Breast epithelium (tissue), 4 donors: ENCODE measurements around the gene SYDE2. TPM values are rescaled to one million over a fixed set of nuclear protein-coding genes. Genes with fewer than 3 reads are reported as not detected.

Experiments used
- DNase-seq, 2 donors: peaks; one replicate each; pipeline ENCODE4 v3.0.0-alpha.2; 2019; ENCODE audit warnings: low spot score in 2 of 2
- H3K27ac ChIP-seq, 2 donors: fragments of 200-600 bp; sonication (generic) in 1 of 2; one replicate each; pipeline ENCODE4 v1.5.1; 2016 to 2019; ENCODE audit warnings: mild to moderate bottlenecking in 1 of 2
- H3K27me3 ChIP-seq, 2 donors: fragments of 200-600 bp; sonication (generic) in 1 of 2; one replicate each; pipeline versions ENCODE4 v1.5.1 to v1.6.0; 2017 to 2019; ENCODE audit warnings: control low read depth in 1 of 2, mild to moderate bottlenecking in 1 of 2
- H3K36me3 ChIP-seq: fragments of 200-600 bp; one replicate; pipeline ENCODE4 v1.5.1; 2019
- H3K4me1 ChIP-seq, 2 donors: fragments of 200-600 bp; sonication (generic); one replicate each; pipeline ENCODE4 v1.5.1; 2016 to 2019; ENCODE audit warnings: control low read depth in 1 of 2
- H3K4me3 ChIP-seq, 3 donors: fragments of 200-600 bp; sonication (generic); 1 replicate in 2 of 3; 2 replicates in 1 of 3; pipeline ENCODE4 v1.5.1; 2016 to 2019; ENCODE audit warnings: mild to moderate bottlenecking in 3 of 3, moderate library complexity in 2 of 3
- H3K9me3 ChIP-seq, 2 donors: fragments of 200-600 bp; sonication (generic) in 1 of 2; one replicate each; pipeline ENCODE4 v1.5.1; 2016 to 2019; ENCODE audit warnings: control low read depth in 1 of 2
- CTCF ChIP-seq, 3 donors: fragments of 450-650 bp; IDR thresholded peaks; one replicate each; pipeline ENCODE4 v1.5.1; 2016 to 2017; ENCODE audit warnings: antibody characterized with exemption in 3 of 3, mild to moderate bottlenecking in 3 of 3, moderate library complexity in 3 of 3
- POLR2A ChIP-seq: fragments of 450-650 bp; IDR thresholded peaks from one replicate; pipeline ENCODE4 v1.6.1; 2016; ENCODE audit warnings: antibody characterized with exemption, mild to moderate bottlenecking, moderate library complexity
- POLR2AphosphoS5 ChIP-seq, 3 donors: sonication (generic); formaldehyde crosslinking; IDR thresholded peaks; one replicate each; pipeline ENCODE4 v1.6.1; 2017; ENCODE audit warnings: antibody characterized with exemption in 3 of 3
- intact Hi-C: fragments of 100-400 bp; cut with DNase I; formaldehyde crosslinking; loops from one replicate; pipeline ENCODE4 v1.15.1; 2023; ENCODE audit warnings: low total_unique reads
- total RNA-seq, 3 donors: library from RNA; depleted of rRNA; stranded (reverse); fragments of >200 nt; gene quantifications; one replicate each; pipeline ENCODE4 v1.1.0, GENCODE V29; 2016

Gene SYDE2
- total RNA-seq, 3 donors from 2014 or later, result 10.6 to 26.5 (median 15.4) TPM

GRCh38 chr1:85137660-85138059, 63.2 kb downstream of the SYDE2 start:
- Histone ChIP-seq H3K4me1 (no peaks in the 10 kb centered on the region), H3K27me3 (no peaks in the 10 kb centered on the region), H3K4me3 (no peak overlapping the region), H3K36me3 (no peaks in the 10 kb centered on the region), H3K9me3 (no peaks in the 10 kb centered on the region), H3K27ac (no peak overlapping the region)
- peak in 1 of 2 donors; percentile 21 for DNase-seq
- TF ChIP-seq CTCF (IDR thresholded peaks at IDR 0.05) (no peak), POLR2AphosphoS5 (IDR thresholded peaks at IDR 0.05) (no peak)
- intact Hi-C loops, result no loop called here

GRCh38 chr1:85135392-85135798, 65.4 kb downstream of the SYDE2 start:
- Histone ChIP-seq H3K4me1 (no peaks in the 10 kb centered on the region), H3K36me3 (no peaks in the 10 kb centered on the region), H3K27ac (peak overlapping the region; percentile 3 to 23), H3K27me3 (no peaks in the 10 kb centered on the region), H3K9me3 (no peaks in the 10 kb centered on the region), H3K4me3 (no peak overlapping the region)
- no peak for DNase-seq
- intact Hi-C loops, result no loop called here
- no peak for TF ChIP-seq CTCF (IDR thresholded peaks at IDR 0.05)
- TF ChIP-seq POLR2AphosphoS5 (IDR thresholded peaks at IDR 0.05), result no peak
- no peak for TF ChIP-seq POLR2A

DNA sequence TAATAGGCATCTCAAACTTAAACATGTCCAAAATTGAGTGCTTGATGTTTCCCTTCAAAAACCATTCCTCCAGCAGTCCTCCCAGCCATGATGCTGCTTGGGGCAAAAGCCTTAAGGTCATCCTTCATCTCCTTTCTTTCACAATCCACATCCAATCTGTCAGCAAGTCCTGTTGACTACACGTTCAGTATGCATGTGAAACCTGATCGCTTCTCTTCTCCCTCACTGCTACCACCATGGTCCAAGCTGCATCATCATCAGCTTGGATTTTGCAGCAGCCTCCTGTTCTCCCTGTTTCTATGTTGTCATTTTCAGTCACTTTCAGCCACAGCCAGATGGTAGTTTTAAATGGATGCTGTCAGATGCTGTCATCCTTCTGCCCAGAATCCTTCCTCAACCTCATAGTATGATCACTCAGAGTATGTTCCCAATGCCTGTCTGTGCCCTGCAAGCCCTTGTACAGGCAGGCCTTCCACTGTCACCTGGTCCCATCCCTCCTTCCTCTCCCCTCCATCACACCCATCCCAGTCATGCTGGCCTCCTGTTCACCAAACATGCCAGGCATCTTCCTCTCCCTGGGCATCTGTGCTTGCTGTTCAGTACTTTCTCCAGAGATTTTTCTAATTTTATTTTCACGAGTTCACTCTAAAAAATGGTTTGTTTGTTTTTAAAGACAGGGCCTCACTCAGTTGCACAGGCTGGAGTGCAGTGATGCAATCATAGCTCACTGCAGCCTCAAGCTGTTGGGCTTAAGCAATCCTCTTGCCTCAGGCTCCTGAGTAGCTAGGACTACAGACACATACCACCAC, 66.0 kb downstream of the SYDE2 start:
- Histone ChIP-seq H3K27ac (peak overlapping the region; percentile 3 to 23), H3K36me3 (no peaks in the 10 kb centered on the region), H3K4me1 (no peaks in the 10 kb centered on the region), H3K4me3 (no peak overlapping the region), H3K9me3 (no peaks in the 10 kb centered on the region), H3K27me3 (no peaks in the 10 kb centered on the region)
- DNase-seq, result no peak
- intact Hi-C loops, result no loop called here
- TF ChIP-seq CTCF (IDR thresholded peaks at IDR 0.05) (no peak), POLR2A (no peak), POLR2AphosphoS5 (IDR thresholded peaks at IDR 0.05) (no peak)

DNA sequence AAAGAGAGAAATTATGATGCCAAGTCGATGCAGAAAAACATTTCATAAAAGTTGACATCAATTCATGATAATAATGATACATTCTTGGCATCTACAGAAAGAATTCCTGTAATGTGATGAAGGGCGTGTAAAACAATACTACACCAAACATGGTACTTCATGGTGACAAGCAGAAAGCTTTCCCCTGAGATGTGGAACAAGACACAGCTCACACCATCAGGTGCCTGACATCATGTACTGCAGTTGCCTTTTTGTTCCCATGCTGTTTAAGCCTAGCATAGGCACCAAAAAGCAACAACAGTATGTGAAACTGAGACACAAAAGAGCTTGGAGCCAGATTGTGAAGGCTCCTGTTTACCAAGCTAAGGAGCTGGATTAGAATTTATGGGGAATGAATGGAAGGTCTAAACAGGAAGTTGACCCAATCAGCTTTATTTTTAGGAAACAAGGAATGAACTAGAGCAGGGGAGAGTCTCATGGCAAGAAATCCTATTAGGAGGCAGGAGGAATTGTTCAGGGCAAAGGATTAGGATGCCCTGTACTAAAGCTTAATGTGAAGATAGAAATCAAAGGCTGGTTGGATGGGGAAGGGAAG, 67.2 kb downstream of the SYDE2 start:
- intact Hi-C loops, result no loop called here
- Histone ChIP-seq H3K27me3 (no peaks in the 10 kb centered on the region), H3K4me3 (no peak overlapping the region), H3K4me1 (no peaks in the 10 kb centered on the region), H3K36me3 (no peaks in the 10 kb centered on the region), H3K9me3 (no peaks in the 10 kb centered on the region), H3K27ac (no peak overlapping the region)
- no peak for TF ChIP-seq CTCF (IDR thresholded peaks at IDR 0.05)
- TF ChIP-seq POLR2AphosphoS5 (IDR thresholded peaks at IDR 0.05), result no peak
- TF ChIP-seq POLR2A, result no peak
- DNase-seq, result no peak

- Histone ChIP-seq H3K9me3 (no peaks in the 10 kb centered on the region), H3K4me1 (no peaks in the 10 kb centered on the region), H3K36me3 (no peaks in the 10 kb centered on the region), H3K4me3 (no peak overlapping the region), H3K27me3 (no peaks in the 10 kb centered on the region), H3K27ac (no peak overlapping the region)
- intact Hi-C loops, result no loop called here
- TF ChIP-seq POLR2A (no peak), POLR2AphosphoS5 (IDR thresholded peaks at IDR 0.05) (no peak), CTCF (IDR thresholded peaks at IDR 0.05) (no peak)
- DNase-seq, result no peak
Measured at GRCh38 chr1:85132078-85132720, 68.6 kb downstream of the SYDE2 start.
